Measurements from ENCODE around the gene VPS37C. TPM values are rescaled to one million over a fixed set of nuclear protein-coding genes. Genes with fewer than 3 reads are reported as not detected.

Gene VPS37C
- total and polyA plus RNA-seq, 9 donors: 7.8 to 25.8 (median 19.7) TPM

DNA sequence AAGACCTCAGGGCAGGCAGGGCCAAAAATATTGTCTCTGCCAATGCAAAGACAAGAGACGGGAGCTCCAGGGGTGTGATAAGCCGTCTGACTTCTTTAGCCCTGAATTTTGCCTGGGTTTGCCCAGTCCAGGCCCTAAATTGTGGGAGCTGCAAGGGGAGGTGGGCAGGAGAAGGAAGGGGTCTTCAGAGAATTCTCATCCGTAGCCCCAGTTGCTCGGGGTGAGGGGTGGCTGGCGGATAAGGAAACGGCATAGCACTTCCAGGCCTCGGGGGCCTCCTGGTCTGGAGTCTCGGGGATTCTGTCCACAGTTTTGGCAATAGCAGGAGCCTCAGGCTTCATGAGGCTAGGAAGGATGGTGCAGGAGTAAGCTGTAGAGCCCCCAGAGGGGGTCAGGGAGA is 51.6 kb downstream of the VPS37C start:
- Histone ChIP-seq H3K4me1 (ENCODE audit: insufficient read depth) (no peaks in the 10 kb centered on the region), H3K9me3 (no peaks in the 10 kb centered on the region), H3K27ac (peak overlapping the region in 1 of 2 donors; percentile 38), H3K27me3 (no peaks in the 10 kb centered on the region), H3K4me3 (no peak overlapping the region), H3K36me3 (no peaks in the 10 kb centered on the region)
- DNase-seq: no peak
- TF ChIP-seq POLR2A (IDR thresholded peaks at IDR 0.05) (no peak), EP300 (IDR thresholded peaks at IDR 0.05) (no peak)
- TF ChIP-seq, protein P1, sequence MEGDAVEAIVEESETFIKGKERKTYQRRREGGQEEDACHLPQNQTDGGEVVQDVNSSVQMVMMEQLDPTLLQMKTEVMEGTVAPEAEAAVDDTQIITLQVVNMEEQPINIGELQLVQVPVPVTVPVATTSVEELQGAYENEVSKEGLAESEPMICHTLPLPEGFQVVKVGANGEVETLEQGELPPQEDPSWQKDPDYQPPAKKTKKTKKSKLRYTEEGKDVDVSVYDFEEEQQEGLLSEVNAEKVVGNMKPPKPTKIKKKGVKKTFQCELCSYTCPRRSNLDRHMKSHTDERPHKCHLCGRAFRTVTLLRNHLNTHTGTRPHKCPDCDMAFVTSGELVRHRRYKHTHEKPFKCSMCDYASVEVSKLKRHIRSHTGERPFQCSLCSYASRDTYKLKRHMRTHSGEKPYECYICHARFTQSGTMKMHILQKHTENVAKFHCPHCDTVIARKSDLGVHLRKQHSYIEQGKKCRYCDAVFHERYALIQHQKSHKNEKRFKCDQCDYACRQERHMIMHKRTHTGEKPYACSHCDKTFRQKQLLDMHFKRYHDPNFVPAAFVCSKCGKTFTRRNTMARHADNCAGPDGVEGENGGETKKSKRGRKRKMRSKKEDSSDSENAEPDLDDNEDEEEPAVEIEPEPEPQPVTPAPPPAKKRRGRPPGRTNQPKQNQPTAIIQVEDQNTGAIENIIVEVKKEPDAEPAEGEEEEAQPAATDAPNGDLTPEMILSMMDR (IDR thresholded peaks at IDR 0.05): no peak
- intact Hi-C loops (cut with DNase I): no loop called here
- 50 to 52% (median 51%) methylated on average over 8 of the region's 8 CpGs for WGBS, 3 donors

GRCh38 chr11:61108847-61109585 is 52.2 kb downstream of the VPS37C start:
- no peak for DNase-seq
- intact Hi-C loops (cut with DNase I): no loop called here
- 46 to 50% (median 48%) methylated on average over 15 of the region's 15 CpGs for WGBS, 3 donors

GRCh38 chr11:61107888-61108287 is 53.3 kb downstream of the VPS37C start:
- no peak overlapping the region for H3K4me3 ChIP-seq
- no peaks in the 10 kb centered on the region for H3K27me3 ChIP-seq
- H3K9me3 ChIP-seq: no peaks in the 10 kb centered on the region
- H3K4me1 ChIP-seq (ENCODE audit: insufficient read depth): peaks cover 4% of the 10 kb centered on the region
- 90 to 98% (median 92%) methylated on average over 3 of the region's 3 CpGs for WGBS, 3 donors
- DNase-seq: no peak
- H3K27ac ChIP-seq: no peak overlapping the region
- H3K36me3 ChIP-seq: no peaks in the 10 kb centered on the region
- no peak for TF ChIP-seq POLR2A (IDR thresholded peaks at IDR 0.05)
- intact Hi-C loops (cut with DNase I): no loop called here

More at GRCh38 chr11:61108847-61109585, 52.2 kb downstream of the VPS37C start:
- H3K4me3 ChIP-seq: no peak overlapping the region
- H3K27me3 ChIP-seq: no peaks in the 10 kb centered on the region
- H3K9me3 ChIP-seq: no peaks in the 10 kb centered on the region
- TF ChIP-seq, protein P1 (IDR thresholded peaks at IDR 0.05): no peak
- no peaks in the 10 kb centered on the region for H3K4me1 ChIP-seq (ENCODE audit: insufficient read depth)
- no peaks in the 10 kb centered on the region for H3K36me3 ChIP-seq
- peak overlapping the region in 1 of 2 donors; percentile 38 for H3K27ac ChIP-seq

DNA sequence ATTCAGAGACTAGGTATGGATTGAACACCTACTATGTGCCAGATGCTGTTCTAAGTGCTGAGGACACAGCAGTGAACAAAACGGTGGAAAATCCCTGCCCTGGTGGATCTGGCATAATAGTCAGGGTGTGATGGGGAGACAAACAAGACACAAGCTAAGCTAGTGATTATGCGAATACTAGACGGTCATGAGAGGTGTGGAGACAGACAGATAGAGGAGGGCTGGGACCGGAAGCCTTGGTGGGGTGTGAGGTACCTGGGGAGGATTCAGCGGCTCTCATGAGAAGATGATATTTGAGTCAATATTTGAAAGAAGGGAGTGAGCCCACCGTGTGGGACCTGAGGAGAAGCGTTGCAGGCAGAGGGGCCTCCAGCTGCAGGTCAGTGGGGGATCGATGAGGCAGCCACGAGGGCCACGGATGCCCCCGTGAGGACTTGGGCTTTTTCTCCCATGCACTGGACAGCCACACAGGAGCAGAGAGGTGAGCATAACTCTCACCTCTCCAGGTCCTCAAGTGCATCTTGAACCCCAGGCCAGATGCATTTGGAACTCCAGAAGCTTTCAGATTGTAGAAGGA is 54.2 kb downstream of the VPS37C start:
- TF ChIP-seq POLR2A (IDR thresholded peaks at IDR 0.05): no peak
- TF ChIP-seq, protein P1 (IDR thresholded peaks at IDR 0.05): no peak
- TF ChIP-seq EP300 (IDR thresholded peaks at IDR 0.05): no peak
- Histone ChIP-seq H3K4me1 (ENCODE audit: insufficient read depth) (peaks cover 5% of the 10 kb centered on the region), H3K9me3 (no peaks in the 10 kb centered on the region), H3K36me3 (no peaks in the 10 kb centered on the region), H3K27me3 (no peaks in the 10 kb centered on the region), H3K27ac (no peak overlapping the region), H3K4me3 (no peak overlapping the region)
- DNase-seq: no peak
- WGBS, 3 donors: 83 to 88% (median 87%) methylated on average over 11 of the region's 11 CpGs
- intact Hi-C loops (cut with DNase I): no loop called here

DNA sequence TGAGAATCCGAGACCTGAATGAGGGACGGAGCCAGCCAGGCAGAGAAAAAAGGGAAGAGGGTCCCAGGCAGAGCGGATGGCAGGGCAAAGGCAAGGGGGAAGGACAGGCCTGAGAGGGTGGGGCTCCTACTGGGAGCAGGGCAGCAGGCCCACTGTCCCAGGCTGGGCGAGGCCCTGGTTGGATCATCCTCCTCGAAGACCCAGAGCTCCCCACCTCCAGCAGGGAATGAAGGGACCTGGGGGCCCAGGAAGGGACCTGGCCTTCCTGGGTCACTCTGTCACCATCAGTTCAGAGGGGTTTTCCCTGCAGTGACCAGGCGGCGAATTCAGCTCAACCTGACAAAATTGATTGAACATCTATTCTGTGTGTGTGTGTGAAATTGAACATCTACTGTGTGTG is 54.9 kb downstream of the VPS37C start:
- DNase-seq: no peak
- Histone ChIP-seq H3K27me3 (no peaks in the 10 kb centered on the region), H3K27ac (no peak overlapping the region), H3K4me1 (ENCODE audit: insufficient read depth) (peaks cover 5% of the 10 kb centered on the region), H3K4me3 (no peak overlapping the region), H3K36me3 (no peaks in the 10 kb centered on the region), H3K9me3 (no peaks in the 10 kb centered on the region)
- intact Hi-C loops (cut with DNase I): no loop called here
- no peak for TF ChIP-seq EP300 (IDR thresholded peaks at IDR 0.05)
- TF ChIP-seq, protein P1 (IDR thresholded peaks at IDR 0.05): no peak
- TF ChIP-seq POLR2A (IDR thresholded peaks at IDR 0.05): no peak
- WGBS, 3 donors: 86 to 91% (median 90%) methylated on average over 7 of the region's 7 CpGs

Measured in ovary (tissue), 9 donors.